ES-I3 (cell line): Measurements from ENCODE around the gene NTM.

Experiments used
- H3K36me3 ChIP-seq: 2 replicates; pipeline ENCODE4 v1.6.1; 2013; ENCODE audit warnings: mild to moderate bottlenecking, low read length, control low read depth, moderate library complexity; ENCODE audit not compliant: insufficient read depth
- H3K4me1 ChIP-seq: 2 replicates; pipeline ENCODE4 v1.6.1; 2013; ENCODE audit warnings: mild to moderate bottlenecking, control low read depth, low read length; ENCODE audit not compliant: insufficient read depth
- H3K9ac ChIP-seq: 2 replicates; pipeline ENCODE4 v1.6.1; 2013; ENCODE audit warnings: low read depth, mild to moderate bottlenecking, low read length, moderate library complexity
- H3K9me3 ChIP-seq: 2 replicates; pipeline ENCODE4 v1.6.1; 2013; ENCODE audit warnings: mild to moderate bottlenecking, low read length, moderate library complexity; ENCODE audit not compliant: control insufficient read depth, insufficient read depth

The NTM gene

DNA sequence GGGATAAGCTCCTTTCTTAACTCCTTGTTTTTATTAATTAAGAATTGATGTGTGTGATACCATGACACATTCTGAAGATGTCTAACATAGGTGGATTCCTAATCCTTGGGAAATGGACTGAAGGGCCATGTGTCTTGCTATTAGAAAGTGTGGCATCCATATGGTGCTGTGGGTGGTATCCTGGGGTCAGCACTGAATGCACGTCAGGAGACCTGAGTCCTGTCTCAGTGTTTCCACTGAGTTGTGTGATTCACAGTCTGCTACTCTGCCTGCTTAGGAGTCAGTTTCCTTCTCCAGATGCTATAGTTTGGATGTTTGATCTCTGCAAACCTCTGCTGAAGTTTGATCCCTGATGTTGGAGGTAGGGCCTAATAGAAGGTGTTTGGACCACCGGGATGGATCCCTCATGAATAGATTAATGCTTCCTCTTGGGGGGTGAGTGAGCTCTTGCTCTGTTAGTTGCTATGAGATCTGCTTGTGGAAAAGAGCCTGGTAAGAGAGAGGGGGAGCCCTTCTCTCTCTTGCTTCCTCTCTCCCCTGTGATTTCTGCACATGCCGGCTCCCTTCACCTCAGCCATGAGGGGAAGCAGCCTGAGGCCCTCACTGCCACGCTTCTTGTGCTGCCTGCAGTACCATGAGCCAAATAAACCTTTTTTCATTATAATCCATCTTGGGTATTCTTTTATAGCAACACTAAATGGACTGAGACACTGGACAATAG is 666.5 kb downstream of the NTM start:
- no peaks in the 10 kb centered on the region for H3K36me3 ChIP-seq
- H3K9ac ChIP-seq, result no peak overlapping the region
- H3K4me1 ChIP-seq, result peaks cover 19% of the 10 kb centered on the region
- no peaks in the 10 kb centered on the region for H3K9me3 ChIP-seq

GRCh38 chr11:132037467-132037862 is 667.0 kb downstream of the NTM start:
- no peaks in the 10 kb centered on the region for H3K9me3 ChIP-seq
- no peak overlapping the region for H3K9ac ChIP-seq
- no peaks in the 10 kb centered on the region for H3K36me3 ChIP-seq
- peaks cover 19% of the 10 kb centered on the region for H3K4me1 ChIP-seq

DNA sequence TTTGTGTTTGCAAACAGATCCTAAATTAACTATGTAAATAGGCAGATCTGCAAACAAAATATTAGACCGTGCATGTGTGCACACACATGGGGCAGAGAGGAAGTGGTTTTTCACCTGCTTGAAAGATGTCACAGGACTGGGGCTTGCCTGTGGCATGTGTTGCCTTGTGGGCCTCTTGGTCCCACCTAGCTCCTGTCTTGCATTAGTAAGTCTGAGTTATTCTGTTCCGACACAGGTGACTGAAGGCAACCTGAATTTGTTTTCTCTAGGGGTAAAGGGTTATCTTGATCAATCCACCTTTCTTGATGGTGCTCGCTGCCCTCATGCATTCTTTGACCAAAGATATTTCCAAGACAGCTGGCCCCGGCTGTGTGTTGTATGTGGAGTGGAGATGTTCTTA is 667.5 kb downstream of the NTM start:
- Histone ChIP-seq H3K9me3 (no peaks in the 10 kb centered on the region), H3K4me1 (peaks cover 19% of the 10 kb centered on the region), H3K36me3 (no peaks in the 10 kb centered on the region), H3K9ac (no peak overlapping the region)

- H3K4me1 ChIP-seq, result peaks cover 19% of the 10 kb centered on the region
- no peaks in the 10 kb centered on the region for H3K9me3 ChIP-seq
- H3K36me3 ChIP-seq, result no peaks in the 10 kb centered on the region
- H3K9ac ChIP-seq, result no peak overlapping the region
Observed at GRCh38 chr11:132039521-132039920, 669.1 kb downstream of the NTM start.

- H3K4me1 ChIP-seq, result peaks cover 16% of the 10 kb centered on the region
- no peaks in the 10 kb centered on the region for H3K36me3 ChIP-seq
- H3K9me3 ChIP-seq, result no peaks in the 10 kb centered on the region
- no peak overlapping the region for H3K9ac ChIP-seq
Observed at GRCh38 chr11:132042296-132042695, 671.9 kb downstream of the NTM start.

- H3K9me3 ChIP-seq, result no peaks in the 10 kb centered on the region
- H3K36me3 ChIP-seq, result no peaks in the 10 kb centered on the region
- H3K4me1 ChIP-seq, result peaks cover 10% of the 10 kb centered on the region; the same call in 1 of the 2 replicates
- H3K9ac ChIP-seq, result no peak overlapping the region
Observed at GRCh38 chr11:132043714-132044113, 673.3 kb downstream of the NTM start.

DNA sequence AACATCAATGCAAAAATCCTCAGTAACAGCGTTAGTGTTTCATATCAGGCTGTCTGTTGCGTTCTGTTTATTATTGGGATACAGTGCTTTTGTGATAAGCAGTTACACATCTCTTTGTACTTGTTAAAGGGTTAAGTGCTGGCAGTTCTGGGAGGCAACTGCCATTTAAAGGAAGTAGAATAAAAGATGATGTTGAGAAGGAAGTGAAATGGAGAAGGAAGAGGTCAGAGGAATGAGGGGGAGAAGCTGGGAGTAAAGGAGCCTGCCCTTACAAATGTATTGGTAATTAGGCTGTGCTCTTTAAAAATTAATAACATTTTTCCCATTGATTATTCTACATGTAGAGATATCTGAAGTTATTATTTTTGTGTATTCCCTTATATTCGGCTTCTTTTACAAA is 674.7 kb downstream of the NTM start:
- H3K9me3 ChIP-seq, result no peaks in the 10 kb centered on the region
- H3K36me3 ChIP-seq, result no peaks in the 10 kb centered on the region
- H3K9ac ChIP-seq, result no peak overlapping the region
- H3K4me1 ChIP-seq, result peaks cover 10% of the 10 kb centered on the region; the same call in 1 of the 2 replicates

- Histone ChIP-seq H3K9ac (no peak overlapping the region), H3K4me1 (peaks cover 20% of the 10 kb centered on the region), H3K9me3 (no peaks in the 10 kb centered on the region), H3K36me3 (no peaks in the 10 kb centered on the region)
Observed at GRCh38 chr11:132046288-132046865, 676.0 kb downstream of the NTM start.

- Histone ChIP-seq H3K4me1 (peaks cover 20% of the 10 kb centered on the region), H3K36me3 (no peaks in the 10 kb centered on the region), H3K9ac (no peak overlapping the region), H3K9me3 (no peaks in the 10 kb centered on the region)
Observed at GRCh38 chr11:132047167-132047566, 676.8 kb downstream of the NTM start.

- H3K9ac ChIP-seq, result no peak overlapping the region
- H3K36me3 ChIP-seq, result no peaks in the 10 kb centered on the region
- H3K4me1 ChIP-seq, result peaks cover 20% of the 10 kb centered on the region
- no peaks in the 10 kb centered on the region for H3K9me3 ChIP-seq
Observed at GRCh38 chr11:132048040-132048439, 677.6 kb downstream of the NTM start.

- H3K36me3 ChIP-seq, result no peaks in the 10 kb centered on the region
- peaks cover 20% of the 10 kb centered on the region for H3K4me1 ChIP-seq
- no peaks in the 10 kb centered on the region for H3K9me3 ChIP-seq
- no peak overlapping the region for H3K9ac ChIP-seq
Observed at GRCh38 chr11:132049205-132049604, 678.8 kb downstream of the NTM start.

DNA sequence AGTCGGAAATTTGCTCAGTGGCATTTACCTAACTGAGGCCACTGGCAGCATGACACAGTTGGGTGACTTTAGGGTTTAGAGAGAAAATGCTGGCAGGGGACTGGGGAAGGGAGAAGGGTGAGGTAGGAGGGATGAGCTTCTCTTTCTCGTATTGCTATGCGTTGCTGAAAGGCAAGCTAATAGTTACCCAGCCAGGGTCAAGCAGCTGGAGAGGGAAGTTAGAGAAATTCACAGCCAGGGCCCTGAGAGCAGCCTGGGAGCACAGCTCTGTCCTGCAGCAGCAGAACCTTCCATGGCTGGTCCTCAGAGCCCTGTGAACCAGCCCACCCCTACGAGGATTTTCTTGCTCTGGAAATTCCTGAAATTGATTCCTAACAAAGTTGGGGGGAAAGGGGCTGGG is 679.6 kb downstream of the NTM start:
- H3K9ac ChIP-seq, result no peak overlapping the region

GRCh38 chr11:132050577-132051165 is 680.3 kb downstream of the NTM start:
- Histone ChIP-seq H3K36me3 (no peaks in the 10 kb centered on the region), H3K4me1 (peaks cover 29% of the 10 kb centered on the region), H3K9ac (no peak overlapping the region), H3K9me3 (no peaks in the 10 kb centered on the region)

More for the DNA sequence above, 679.6 kb downstream of the NTM start:
- H3K36me3 ChIP-seq, result no peaks in the 10 kb centered on the region
- no peaks in the 10 kb centered on the region for H3K9me3 ChIP-seq
- peaks cover 22% of the 10 kb centered on the region for H3K4me1 ChIP-seq

DNA sequence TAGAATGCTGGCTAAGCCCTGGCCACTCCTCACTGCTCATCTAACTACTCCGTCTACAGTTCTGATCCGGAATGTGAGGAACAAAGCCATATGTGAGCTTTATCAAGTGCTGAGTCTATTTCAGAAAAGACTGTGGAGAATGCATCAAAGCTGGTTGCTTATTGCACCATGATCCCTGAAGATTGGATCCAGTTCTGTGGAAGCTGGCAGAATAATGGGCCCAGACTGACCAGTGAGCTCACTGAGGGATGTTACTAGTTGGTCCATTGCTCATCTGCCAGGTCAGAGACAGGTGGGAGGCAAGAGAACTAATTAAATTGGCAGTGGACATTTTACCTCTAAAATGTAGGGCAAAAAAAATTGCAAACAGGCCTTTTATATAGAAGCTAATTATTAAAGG is 681.3 kb downstream of the NTM start:
- Histone ChIP-seq H3K9me3 (no peaks in the 10 kb centered on the region), H3K9ac (no peak overlapping the region), H3K4me1 (peaks cover 29% of the 10 kb centered on the region), H3K36me3 (no peaks in the 10 kb centered on the region)

GRCh38 chr11:132052342-132052741 is 681.9 kb downstream of the NTM start:
- H3K9ac ChIP-seq, result no peak overlapping the region

More at GRCh38 chr11:132052342-132052741, 681.9 kb downstream of the NTM start:
- H3K4me1 ChIP-seq, result peaks cover 23% of the 10 kb centered on the region
- no peaks in the 10 kb centered on the region for H3K36me3 ChIP-seq
- H3K9me3 ChIP-seq, result no peaks in the 10 kb centered on the region
